Caki2 (cell line): ENCODE measurements around the gene AZIN2. TPM values are rescaled to one million over a fixed set of nuclear protein-coding genes. Genes with fewer than 3 reads are reported as not detected.
A peak's percentile ranks its signal among the peaks of the same experiment; 100 is the strongest.
"Not testable (repeated sequence)": the region's sequence is repeated elsewhere in the genome, so short reads cannot be mapped to it uniquely, and the experiment has no call there.

ENCODE experiments used
- DNase-seq: peaks from one replicate; pipeline ENCODE4 v3.0.0-alpha.2; 2015; ENCODE audit warnings: low read depth
- in situ Hi-C: cut with HindIII; loops from 2 replicates; pipeline ENCODE4 v1.10.0; 2016; ENCODE audit warnings: low sequenced_read_pairs, low pct_unique_long_range_greater_than_20kb, mixed read lengths
- total RNA-seq: library from RNA; depleted of rRNA; stranded (reverse); fragments of >200 nt; shearing (Covaris generic); gene quantifications from 2 replicates; pipeline ENCODE4 v1.2.3, GENCODE V29; 2014; ENCODE audit warnings: low replicate concordance

The AZIN2 gene
- total RNA-seq, 1 experiment from 2014 or later: 7.8 TPM

DNA sequence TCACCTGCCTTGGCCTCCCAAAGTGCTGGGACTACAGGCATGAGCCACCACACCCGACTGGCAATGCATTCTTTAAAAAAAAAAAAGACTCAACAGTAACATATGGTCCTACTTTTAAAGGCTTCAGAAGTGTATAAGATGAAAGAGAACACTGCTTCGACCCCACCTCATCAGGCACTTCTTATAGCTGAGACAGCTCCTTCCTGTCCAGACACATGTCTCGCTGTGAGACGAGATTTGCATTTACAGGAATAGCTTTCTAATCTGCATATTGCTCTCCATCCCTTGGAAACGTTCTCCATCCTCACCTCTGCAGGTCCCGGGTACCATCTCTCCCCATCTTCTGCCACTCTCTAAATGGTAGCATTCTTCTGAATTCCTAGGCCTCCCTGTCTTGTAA, 6.7 kb downstream of the AZIN2 start:
- in situ Hi-C loops: no loop called here
- DNase-seq: no peak

DNA sequence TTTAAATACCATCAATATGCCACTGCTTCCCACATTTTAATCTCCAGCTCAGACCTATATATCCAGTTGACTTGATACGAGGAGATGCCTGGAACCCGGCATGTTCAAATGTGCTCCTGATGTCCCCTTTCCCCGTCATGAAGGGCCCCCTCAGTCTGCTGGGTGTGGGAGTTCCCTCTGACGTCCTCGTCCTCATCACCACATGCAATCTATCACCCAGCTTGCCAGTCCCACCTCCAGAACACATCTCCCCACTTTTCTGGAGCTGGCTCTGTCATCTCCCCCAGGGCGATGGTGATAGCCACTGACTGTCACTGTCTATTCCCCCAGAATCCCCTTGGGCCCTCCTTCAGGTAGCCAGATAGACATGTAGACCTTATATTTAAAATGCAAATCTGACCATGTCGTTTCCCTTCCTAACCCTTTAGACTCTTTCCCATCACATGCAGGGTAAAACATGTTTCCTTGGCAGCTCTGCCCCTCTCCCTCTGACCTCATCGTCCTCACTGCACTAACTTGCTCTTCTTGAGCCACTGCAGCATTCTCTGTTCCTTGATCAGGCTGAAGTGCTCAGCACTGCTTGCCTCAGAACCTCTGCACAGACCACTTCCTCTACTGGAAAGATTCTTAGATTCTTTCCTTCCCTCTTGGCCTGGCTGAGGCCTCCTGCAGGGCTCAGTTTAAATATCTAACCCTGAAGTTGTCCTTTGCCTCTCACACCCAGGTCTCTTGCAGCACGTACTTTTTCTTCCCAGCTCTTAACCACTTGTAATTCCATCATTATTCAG, 7.4 kb downstream of the AZIN2 start:
- no peak for DNase-seq
- in situ Hi-C loops: no loop called here

DNA sequence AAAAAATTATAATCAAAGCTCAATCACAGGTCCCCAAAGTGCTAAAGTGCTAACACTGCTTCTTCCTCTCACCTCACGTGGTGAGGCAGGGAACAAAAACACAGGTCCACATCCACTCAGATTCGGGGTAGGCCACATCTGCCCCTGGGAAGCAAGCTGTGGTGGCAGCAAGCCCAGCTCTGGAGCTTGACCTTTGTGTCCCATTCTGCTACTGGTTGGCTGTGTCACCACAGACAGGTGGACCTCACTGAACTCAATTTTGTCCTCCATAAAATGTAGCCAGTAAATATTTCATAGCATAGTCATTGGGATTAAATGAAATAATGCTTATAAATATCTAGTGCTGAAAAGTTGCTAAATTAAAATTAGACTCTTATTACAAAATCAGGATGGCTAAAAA, 8.5 kb downstream of the AZIN2 start:
- in situ Hi-C loops: no loop called here
- no peak for DNase-seq

DNA sequence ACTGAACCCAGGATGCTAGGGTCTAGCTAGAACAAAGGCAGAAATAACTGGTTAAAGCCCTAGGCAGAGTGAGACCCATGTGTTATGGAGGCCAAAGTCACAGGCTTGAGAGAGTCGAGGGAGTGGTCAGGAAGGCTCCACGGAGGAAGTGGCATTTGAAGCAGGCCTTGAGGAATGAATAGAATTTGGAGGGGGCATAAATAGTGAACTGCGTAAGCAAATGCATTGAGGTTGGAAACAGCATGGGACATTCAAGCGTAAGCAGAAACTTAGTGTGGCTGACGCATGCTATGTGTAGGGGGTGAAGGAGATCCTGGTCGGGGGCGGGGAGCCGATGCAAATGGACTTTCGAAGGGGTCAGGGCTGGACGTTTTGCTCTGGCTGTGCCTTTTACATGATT, 11.5 kb downstream of the AZIN2 start:
- in situ Hi-C loops: no loop called here

DNA sequence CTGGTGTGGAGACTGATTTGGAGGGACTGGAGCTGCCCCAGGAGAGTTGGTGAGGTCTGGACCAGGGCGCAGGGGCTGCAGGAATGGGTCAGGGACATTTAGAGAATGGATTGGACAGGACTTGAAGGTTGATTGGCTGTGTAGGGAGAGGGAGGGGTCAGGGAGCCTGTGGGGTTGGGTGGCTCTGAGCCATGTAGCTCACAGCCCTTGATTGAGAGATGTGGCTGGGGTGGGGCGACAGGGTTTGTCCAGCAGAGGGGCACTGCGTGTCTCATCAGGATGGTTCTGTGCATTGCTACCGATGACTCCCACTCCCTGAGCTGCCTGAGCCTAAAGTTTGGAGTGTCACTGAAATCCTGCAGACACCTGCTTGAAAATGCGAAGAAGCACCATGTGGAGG, 12.1 kb downstream of the AZIN2 start:
- DNase-seq: no peak

More for the DNA sequence above, 11.5 kb downstream of the AZIN2 start:
- DNase-seq: no peak

DNA sequence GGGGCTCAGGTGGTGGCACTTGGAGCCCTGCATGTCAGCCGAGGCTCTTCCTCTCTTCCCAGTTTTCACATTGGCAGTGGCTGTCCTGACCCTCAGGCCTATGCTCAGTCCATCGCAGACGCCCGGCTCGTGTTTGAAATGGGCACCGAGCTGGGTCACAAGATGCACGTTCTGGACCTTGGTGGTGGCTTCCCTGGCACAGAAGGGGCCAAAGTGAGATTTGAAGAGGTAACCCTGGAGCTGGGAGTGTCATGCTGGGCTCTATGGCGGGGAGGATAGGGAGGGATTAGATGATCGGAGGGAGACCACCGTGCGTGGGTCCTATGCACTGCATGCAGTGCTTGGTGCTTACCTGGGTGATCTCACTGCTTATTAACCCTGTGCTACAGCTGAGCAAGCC, 13.5 kb downstream of the AZIN2 start:
- in situ Hi-C loops: no loop called here
- no peak for DNase-seq

More for the DNA sequence above, 12.1 kb downstream of the AZIN2 start:
- in situ Hi-C loops: no loop called here

DNA sequence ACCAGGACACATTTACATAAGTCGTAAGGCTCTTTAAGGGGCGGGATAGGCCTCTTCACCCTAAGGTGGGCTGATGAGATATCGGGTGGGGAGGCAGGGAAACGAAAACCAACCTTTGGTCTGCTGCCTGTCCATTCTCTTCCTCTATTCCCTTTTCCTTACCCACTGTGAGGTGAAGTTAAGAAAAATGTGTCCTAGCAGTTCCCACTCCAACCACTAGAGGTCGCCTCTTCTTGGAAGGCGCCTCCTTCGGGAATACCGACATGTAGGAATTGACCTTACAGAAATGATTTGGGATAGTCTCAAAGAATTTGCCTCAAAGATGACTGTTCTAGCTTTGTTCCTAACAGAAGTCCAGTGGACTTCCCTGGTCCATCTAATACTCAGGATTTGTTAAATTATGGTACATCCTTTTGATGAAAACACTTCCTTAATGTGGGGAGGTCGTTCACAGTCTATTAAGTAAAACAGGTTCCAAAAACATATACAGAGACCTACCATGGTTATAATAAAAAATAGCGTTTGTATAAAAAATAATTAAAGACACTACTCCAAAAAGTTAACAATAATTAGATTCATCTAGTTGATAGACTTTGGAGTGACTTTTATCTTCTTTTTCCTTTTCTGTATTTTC, 14.1 kb downstream of the AZIN2 start:
- in situ Hi-C loops: no loop called here

DNA sequence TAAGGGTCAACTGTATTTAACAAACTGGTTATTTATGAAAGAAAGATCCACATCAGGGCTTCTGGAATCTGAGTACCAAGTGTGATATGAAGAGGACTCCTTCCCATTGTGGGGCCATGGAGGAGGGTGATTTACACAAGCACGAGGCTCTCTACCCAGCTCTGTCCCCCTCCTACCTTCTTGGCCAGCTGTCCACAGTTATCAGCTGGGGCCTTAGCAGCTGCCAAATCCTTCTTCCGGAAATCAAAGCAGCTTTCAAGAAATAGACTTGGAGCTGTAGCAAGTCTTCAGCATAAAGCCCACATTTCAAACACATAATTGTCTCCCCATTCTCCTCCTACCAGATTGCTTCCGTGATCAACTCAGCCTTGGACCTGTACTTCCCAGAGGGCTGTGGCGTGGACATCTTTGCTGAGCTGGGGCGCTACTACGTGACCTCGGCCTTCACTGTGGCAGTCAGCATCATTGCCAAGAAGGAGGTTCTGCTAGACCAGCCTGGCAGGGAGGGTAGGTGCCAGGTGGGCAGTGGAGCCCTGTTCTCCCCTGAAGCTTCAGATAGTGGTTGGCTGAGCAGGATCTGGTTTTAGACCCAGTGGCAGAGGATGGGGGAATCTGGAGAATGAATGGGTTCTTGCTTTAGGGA, 15.5 kb downstream of the AZIN2 start:
- no peak for DNase-seq
- in situ Hi-C loops: no loop called here

More for the DNA sequence above, 14.1 kb downstream of the AZIN2 start:
- peak; percentile 64 for DNase-seq

DNA sequence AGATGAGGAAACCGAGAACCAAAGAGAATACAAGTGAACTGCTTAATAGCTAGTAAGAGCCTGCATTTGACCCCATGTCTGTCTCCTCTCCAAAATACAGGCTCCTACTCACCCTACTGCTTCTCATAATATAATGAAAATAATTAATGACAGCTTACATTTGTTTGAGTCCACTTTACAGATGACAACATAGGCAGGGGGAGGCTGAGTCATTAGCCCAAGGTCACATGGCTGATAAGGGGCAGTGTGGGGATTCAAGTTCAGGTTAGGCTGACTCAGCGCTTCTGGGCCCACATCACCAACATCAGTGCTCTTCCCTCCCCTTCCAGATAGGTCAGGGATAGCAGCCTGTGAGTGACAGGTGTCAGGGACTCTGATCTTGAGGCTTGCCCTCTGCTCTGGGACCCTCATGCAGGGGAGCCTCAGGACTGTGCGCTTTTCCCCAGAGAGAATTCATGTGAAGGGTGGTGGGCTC, 16.2 kb downstream of the AZIN2 start:
- DNase-seq: no peak
- in situ Hi-C loops: no loop called here

DNA sequence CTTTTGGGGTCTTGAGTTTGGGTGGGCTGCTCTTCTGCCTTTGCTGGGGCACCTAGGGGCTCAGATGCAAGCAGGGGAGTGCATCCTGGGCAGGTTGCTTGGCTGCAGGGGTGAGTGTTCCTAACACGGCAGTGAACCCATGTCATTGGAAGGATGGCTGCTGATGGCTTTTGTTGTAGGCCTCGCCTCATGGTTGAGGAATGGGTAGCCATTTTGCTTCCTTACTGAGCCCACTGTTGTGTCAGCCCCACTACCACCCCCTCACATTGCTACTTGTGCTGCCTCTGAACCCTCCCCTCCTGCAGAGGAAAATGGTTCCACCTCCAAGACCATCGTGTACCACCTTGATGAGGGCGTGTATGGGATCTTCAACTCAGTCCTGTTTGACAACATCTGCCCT, 16.8 kb downstream of the AZIN2 start:
- in situ Hi-C loops: no loop called here
- no peak for DNase-seq

DNA sequence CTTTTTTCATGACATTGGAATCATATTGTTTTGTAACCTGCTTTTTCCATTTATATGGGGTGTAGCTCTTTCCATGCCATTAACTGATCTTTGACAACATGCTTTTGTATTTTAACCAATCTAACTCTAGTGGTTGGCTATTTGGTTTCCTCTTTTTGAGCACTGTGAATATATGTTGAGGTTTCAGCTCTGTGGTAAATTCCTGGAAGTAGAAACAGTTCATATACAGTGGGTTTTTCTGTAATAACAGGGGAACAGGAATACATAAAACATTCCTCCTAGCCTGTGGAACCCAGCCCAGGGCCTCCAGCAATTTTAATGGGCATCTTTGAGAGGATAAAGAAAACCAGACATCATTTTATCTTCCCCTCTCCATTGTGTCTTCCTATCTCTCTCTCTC, 17.4 kb downstream of the AZIN2 start:
- in situ Hi-C loops: no loop called here
- no peak for DNase-seq

DNA sequence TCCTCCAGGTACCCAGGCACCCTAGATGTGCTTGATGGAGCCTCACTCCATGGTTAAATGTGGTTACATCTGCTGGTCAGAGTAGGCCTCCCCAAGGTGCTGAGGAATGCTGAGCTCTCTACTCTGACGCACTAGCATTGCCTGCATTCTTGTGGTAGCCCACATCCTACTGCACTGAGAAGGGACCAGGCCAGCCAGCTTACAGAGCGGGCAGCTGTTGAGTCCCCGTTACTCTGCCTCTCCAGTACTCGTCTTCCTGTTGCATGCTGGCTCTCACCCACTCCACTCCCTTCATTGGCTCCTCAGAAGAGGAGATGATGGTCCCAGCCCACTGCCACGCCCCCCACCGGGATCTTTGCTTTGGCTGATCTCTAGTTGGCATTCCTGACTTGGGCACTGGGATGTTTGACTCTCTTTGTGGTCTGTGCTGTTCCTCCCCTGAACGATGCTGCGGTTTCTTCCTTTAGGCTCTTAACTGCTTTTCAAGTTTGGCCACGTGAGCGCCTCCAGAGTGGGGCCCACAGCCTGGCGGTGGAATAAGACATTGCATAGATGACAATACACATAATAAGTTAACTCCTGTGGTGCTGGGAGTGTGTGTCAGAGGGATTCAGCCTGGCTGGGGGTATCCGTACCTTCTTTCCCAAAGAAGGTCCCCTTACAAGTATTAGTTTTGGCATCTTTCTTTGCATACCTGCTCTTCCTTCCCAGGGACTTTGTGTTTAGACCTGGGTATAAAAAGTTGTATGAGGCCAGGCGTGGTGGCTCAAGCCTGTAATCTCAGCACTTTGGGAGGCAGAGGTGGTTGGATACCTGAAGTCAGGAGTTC, 18.6 kb downstream of the AZIN2 start:
- in situ Hi-C loops: no loop called here
- peak; percentile 99 for DNase-seq

DNA sequence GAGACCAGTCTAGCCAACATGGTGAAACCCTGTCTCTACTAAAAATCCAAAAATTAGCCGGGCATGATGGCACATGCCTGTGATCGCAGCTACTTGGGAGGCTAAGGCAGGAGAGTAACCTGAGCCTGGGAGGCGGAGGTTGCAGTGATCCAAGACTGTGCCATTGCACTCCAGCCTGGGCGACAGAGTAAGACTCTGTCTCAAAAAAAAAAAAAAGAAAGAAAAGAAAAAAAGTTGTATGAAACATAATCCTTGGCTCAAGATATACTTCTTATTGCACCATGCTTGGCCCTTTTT, 19.1 kb downstream of the AZIN2 start:
- in situ Hi-C loops, DNase-seq: not testable (repeated sequence)

DNA sequence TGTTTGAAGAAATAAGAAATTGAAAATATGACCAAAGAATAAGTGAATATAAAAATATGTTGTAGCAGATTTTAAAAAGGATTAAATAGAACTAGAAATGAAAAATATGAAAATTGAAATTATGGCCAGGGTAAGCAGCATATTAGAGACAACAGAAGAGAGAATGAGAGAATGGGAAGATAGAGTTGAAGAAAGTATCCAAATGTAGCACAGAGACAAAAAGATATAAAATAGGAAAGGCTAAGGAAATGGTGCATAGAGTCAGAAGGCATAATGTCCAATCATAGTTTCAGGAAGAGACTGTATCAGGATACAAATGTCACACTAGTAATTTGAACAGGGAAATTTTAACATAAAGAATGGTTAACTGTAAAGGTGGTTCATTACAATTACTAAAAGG, 29.5 kb downstream of the AZIN2 start:
- in situ Hi-C loops: no loop called here
- DNase-seq: no peak

DNA sequence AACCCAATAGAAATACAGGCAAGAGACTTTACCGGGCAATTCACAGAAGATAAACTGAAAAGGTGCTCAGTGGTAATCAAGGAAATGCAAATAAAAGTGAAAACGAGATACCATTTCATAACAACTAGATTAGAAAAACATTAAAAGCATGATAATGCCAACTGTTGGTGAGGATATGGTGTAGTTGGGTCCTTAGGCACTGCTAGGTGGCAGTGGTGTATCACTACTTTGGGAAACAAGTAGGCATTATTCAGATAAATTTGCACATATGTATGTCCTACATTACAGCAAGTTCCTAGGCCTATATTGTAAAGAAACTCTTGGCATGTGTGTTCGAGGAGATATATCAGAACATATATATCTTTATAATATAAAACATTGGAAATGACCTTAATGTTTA, 31.0 kb downstream of the AZIN2 start:
- no peak for DNase-seq
- in situ Hi-C loops: no loop called here

DNA sequence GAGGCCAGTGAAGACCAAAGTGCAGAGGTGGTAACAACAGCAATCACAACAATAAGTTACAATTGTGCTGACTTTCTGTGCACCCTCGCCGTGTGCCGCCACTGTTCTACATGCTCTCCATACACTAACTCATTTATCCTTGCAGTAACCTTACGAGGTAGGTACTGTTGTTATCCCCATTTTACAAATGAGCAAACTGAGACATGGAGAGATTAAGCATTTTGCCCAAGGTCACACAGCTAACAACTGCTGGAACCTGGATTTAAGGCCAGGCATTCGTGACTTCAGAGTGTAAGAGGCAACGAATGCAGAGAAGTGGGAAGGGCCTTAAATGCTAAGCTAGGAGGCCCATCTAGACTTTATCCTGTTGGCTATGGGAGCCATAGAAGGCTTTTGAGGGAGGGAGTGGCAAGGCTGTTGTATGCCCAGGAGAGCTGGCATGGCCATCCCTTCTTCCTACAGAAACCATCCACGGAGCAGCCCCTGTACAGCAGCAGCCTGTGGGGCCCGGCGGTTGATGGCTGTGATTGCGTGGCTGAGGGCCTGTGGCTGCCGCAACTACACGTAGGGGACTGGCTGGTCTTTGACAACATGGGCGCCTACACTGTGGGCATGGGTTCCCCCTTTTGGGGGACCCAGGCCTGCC, 36.6 kb downstream of the AZIN2 start:
- DNase-seq: no peak
- in situ Hi-C loops: no loop called here

DNA sequence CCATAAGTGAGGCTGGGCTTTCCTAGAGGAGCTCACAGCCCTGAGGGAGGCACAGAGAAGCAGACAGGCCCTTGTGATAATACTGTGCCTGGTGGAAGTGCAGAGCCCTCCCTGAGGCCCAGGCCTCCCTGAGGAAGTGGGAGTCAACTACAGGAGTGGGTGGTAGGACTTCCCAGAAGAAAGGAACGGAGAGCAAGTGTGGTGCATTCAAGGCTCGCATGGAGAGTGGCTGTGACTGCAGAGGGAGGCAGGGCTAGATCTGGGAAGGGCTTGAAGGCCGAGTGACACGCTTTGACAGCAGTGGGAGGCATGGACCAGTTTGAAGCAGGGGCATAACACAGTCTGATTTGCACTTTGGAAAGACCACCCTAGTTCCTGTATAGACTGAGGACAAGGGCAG, 37.3 kb downstream of the AZIN2 start:
- DNase-seq: no peak
- in situ Hi-C loops: no loop called here

DNA sequence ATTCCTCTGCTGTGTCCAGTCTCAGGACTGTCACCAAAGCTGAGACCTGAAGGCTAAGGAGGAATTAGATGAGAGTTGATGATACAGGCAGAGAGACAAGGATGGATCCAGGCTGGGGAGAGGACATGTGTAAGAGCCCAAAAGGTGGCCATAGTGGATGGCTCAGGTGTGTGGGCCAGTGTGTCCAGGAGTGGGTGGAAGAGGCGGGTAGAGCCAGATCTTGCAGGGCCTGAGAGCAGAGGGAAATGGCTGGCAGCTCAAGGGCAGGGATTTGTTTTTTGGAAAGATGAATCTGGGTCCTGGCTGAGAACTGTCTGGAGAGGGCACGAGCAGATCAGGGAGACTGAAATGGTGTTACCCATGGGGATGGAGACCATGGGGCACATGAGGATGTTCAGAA, 38.1 kb downstream of the AZIN2 start:
- no peak for DNase-seq
- in situ Hi-C loops: no loop called here
